HL-60/S4 treated with retinoic acid at 250 ng/mL for 4 days and 3 days (cell line): ENCODE data around the gene WDR41.
"Not testable (repeated sequence)": the region's sequence is repeated elsewhere in the genome, so short reads cannot be mapped to it uniquely, and the experiment has no call there.

Experiments
- in situ Hi-C: fragments of 300-500 bp; cut with MboI; formaldehyde crosslinking; loops from 2 replicates; pipeline ENCODE4 v1.7.0; 2022; ENCODE audit warnings: low sequenced_read_pairs

Gene WDR41

DNA sequence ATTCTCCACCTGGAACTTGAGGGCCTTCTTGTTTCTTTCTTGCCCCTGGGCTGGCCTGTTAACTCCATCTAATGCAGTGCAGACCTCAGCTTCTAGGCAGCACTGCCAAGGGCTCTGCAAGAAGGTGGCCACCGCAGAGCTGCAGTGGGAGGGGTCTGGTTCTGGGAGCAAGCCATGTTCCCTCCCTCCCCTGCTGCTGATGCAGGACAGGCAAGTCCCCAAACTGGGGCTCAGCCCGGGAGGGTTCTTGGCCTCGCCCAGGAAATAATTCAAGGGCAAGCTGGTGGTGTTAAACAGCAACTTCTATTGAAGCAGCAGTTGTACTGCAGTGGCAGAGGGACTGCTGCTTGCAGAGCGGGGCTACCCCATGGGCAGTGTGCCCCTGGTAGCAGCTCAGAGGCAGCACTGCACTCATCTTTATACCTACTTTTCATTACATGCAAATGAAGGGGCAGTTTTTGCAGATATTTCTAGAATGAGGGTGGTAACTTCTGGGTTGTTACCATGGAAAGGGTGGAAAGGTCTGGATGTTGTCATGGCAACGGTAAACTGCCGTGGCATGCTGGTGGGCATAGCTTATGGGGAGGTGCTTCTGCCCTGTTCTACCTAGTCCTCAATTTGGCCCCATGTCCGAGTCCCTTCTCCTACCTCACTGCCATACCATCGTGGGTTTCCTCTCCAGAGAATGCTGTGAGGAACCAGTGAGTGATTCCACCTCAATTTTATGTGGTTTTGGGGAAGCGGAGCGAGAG is 82.1 kb downstream of the WDR41 start:
- in situ Hi-C loops, result no loop called here

DNA sequence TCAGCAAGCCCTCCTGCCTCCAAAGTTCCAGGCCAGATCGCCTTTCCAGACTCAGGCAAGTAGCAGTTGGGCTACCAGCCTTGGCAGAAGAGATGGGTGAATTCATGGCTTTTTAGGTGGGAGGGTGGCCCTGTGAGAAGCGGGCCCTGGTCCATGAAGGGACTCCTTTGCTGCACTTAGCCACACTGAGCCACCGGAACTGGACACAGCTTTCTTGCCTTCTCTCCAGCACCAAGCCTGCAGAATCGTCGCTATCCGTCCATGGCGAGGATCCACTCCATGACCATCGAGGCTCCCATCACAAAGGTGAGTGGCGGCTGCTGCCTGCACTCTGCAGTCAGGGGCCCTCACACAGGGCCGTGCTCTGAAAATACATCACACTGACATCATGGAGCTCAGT is 85.0 kb downstream of the WDR41 start:
- in situ Hi-C loops, result no loop called here

DNA sequence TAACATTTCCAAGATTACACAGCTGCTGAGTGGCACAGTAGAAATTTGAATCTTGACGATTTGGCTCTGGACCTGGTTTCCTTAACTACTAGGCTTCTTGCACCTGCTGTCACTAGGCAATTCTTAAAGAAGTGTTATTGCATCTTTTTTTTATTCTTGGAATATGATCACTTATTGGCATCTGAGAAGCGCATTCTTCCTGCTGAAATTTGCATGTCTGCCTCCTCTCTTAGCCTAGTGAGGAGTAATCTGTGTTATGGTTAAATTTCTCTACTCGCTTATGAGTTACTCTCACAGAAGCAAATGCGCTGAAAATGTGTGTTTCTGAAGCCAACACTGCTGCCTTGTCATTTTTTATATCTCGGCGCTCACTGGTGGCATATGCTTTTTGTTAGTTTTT is 89.3 kb downstream of the WDR41 start:
- in situ Hi-C loops, result no loop called here

DNA sequence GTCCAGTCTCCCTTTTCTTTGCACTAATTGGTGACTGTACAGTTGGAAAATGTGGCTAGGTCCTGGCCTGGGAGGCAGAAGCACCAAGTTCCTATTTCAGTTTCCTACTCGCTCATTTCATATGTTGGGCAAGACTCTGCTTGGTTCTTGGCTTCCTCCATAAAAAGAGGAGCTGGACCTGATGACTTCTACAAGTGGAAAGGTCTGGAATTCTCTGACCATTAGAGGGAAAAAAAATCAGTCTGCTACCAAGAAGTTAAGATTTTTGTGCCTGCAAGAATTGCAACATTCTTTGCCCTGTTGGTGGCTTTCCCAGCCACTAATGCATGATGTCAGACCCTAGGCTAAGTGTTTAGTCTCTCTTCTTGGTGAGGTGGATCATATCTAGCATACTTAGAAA is 91.5 kb downstream of the WDR41 start:
- in situ Hi-C loops, result no loop called here

DNA sequence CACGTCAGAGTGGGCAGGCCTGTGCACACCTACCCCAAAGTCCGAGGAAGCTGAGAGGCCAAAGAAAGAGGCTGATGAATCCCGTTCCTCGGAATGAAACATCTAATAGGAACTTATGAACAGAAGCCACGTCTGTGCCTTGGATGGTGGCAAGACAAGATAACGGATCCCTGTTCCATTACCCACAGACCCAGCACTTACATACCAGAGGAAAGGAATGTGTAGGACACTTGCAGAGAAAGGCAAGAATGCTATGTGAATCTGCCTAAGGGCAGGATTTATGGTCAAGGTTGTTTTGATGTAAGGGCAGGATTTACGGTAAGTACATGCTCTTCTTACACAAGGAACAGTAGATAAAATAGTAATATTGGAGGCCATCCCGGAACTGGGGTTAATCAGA is 93.2 kb downstream of the WDR41 start:
- in situ Hi-C loops, result no loop called here

DNA sequence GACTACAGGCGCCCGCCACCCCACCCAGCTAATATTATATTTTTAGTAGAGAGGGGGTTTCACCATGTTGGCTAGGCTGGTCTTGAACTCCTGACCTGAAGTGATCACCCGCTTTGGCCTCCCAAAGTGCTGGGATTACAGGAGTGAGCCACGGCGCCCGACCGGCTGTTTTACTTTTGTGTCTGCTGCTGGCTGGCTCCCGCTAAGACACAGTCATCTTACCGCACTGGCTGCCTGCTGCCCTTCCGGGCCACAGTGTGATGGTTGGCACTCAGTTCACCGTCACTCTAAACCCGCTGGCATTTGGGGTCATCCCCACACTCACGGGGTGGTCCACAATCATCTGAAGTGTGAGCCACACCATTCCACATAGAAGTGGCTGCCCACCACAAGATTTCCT is 93.7 kb downstream of the WDR41 start:
- in situ Hi-C loops, result no loop called here

DNA sequence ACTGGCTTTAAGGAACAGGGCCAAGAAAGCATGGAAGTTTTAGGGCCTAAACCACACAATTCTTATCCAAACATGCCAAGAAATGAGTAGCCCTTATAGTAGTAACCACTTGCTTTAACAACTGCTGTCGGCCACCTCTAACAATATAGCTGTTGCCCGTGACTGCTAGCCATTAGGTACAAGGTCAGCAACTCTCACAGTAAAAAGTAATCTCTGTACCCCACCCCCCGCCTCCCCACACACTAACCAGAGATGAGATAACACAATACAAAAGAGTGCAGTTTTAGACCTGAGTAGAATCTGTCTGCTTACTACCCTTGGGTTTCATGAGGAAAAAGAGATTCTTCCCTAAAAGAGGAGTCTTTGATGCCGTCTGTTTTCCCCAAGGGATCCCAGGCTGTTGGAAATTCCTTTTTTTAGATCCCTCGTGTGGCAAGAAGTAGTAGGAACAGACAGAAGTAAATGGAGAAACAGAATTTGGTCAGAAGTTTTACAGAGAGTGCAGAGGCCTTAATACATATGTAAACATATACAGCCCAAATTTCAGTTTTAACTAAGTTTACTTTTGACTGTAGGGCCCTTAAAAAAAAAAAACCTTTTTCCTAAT is 94.3 kb downstream of the WDR41 start:
- in situ Hi-C loops, result no loop called here

DNA sequence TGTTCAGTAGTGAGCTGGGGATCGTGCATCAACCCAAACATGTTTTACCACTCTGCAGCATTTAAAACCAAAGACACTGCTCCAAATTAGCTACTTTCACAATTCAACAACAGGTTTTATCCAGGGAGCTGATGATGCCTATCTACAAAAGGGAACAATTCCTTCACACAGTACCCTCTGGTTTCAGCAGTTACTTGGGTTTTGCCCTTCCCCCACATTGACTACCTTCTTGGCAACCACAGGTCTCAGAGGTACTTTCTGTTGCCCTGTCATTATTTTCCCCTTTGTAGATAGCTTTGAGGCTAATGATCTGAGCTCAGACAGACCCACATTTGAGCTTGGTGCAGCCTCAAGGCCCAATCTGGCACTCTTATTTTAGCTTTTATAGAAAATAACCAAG is 96.1 kb downstream of the WDR41 start:
- in situ Hi-C loops, result no loop called here

DNA sequence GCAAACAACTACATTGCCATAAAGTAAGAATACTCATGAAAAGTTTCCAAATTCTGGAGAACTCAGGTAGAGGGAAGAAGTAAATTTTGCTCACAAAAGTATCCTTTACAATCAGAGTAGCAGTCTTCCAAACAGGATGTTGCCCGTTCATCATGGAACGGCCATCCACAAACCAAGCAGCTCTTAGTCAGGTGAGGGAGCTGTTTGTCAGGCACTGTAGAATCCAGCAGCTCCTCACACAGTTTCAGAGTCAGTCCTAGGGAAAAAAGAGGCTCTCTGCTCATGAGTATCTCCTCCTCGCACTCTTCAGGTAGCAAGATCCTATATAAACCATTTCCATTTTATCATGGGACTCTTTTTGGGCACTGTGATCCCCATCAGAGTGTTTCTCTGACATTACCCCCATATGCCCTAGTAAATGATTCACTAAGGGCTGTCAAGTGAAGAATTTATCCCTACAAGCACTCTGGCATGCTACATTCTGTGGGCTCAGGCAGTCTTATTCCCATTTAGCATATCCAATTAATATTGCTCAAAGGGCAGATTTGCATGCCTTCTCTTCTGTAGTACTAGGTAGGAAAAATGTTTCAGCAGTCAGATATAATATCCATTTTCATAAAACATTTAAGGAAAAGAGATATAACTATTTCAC is 97.9 kb downstream of the WDR41 start:
- in situ Hi-C loops, result no loop called here

DNA sequence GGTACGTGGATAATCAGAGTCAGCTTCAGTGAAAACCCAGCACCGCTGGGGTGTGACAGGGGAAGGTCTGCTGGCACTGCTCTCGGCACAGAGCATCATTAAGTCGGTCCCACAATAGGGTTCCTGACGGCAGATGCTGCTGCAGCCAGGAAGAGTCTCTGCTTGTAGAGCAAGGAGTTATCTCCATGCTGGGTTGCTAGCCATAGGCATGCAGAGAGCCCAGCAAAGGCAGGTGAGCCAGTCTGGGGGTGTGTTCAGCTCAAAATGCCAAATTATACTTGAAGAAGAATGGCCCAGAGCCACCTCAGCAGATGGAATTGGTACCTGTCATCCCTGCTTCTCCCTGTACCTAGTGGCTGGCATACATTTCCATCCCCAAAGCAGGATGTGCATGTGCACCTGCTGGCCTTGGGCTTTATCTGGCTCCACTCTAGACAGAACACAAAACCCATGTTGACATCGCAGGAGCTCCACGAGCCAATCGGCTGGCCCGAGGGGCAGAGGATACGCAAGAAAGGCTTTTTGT is 100.8 kb downstream of the WDR41 start:
- in situ Hi-C loops, result no loop called here

DNA sequence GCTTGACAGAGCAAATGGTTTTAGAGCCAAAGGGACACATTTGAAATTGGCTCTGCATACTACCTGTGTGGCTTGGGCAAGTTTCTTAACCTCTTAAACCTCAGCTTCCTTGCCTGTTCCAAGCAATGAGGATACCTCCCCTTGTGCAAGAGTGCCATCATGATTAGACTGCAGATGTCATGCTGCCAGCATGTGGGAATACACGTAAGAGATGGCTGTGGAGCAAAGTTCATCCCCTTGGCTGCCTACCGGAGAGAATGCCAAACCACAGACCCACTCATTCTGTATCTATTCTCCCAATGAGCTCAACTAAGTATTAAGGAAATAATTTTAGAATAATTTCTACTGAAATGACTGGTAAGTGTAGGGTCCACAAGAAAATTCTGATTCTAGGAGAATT is 101.3 kb downstream of the WDR41 start:
- in situ Hi-C loops, result no loop called here

DNA sequence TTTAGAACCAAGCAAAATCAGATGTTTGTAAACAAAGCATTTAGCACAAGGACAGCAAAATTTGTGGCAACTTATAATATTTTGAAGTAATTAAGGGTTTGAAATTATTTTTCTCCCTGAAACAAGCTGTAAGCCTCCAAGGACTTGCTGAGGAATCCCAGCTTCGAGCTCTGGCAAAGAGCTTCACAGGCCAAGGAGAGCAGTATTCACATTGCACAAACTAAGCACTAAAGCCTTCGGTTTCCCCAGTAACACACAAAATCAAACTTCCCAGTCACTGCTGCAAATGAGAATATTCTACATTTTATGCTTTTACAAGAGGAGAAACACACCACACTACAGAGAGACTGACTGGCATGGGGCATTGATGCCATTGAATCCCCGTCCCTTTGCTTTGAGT is 101.9 kb downstream of the WDR41 start:
- in situ Hi-C loops, result no loop called here

DNA sequence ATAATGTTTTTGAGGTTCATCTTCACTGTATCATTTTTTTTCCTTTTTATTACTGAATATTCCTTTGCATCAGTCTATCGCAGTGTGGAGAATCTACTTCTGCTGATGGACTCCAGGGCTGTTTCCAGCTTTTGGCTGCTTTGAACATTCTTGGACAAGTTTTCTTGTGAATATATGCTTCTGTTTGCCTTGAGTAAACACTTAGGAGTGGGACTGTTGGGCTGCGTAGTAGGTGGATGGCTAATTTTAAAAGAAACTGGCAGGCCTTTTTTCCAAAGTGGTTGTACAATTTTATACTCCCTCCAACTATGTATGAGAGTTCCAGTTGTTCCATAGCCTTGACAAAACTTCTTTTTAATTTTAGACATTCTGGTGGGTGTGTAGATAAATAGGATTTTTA is 102.4 kb downstream of the WDR41 start:
- in situ Hi-C loops, result no loop called here

DNA sequence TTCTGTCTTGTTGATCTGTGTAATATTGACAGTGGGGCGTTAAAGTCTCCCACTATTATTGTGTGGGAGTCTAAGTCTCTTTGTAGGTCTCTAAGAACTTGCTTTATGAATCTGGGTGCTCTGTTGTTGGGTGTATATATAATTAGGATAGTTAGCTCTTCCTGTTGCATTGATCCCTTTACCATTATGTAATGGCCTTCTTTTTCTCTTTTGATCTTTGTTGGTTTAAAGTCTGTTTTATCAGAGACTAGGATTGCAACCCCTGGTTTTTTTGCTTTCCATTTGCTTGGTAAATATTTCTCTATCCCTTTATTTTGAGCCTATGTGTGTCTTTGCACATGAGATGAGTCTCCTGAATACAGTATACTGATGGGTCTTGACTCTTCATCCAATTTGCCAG is 105.8 kb downstream of the WDR41 start:
- in situ Hi-C loops, result not testable (repeated sequence)

DNA sequence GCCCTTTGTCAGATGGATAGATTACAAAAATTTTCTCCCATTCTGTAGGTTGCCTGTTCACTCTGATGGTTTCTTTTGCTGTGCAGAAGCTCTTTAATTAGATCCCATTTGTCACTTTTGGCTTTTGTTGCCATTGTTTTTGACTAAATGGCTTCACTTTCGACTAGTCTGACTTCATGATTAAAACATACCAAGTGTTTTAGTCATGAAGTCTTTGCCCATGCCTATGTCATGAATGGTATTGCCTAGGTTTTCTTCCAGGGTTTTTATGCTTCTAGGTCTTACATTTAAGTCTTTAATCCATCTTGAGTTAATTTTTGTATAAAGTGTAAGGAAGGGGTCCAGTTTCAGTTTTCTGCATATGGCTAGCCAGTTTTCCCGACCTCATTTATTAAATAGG is 108.8 kb downstream of the WDR41 start:
- in situ Hi-C loops, result not testable (repeated sequence)
